Inflammatory macrophage (primary cell): ENCODE results near the gene ALG10B.
"Not testable (repeated sequence)": the region's sequence is repeated elsewhere in the genome, so short reads cannot be mapped to it uniquely, and the experiment has no call there.

Source experiments
- DNase-seq, 2 donors: peaks; one replicate each; pipeline ENCODE4 v3.0.0-alpha.2; 2020 to 2022
- total RNA-seq, 18 experiments: gene quantifications; one replicate each; lab custom pipeline; 2026; ENCODE audit warnings: mixed read lengths in 6 of 18, inconsistent platforms in 2 of 18; lab: John Stamatoyannopoulos, UW

Gene ALG10B, protein sequence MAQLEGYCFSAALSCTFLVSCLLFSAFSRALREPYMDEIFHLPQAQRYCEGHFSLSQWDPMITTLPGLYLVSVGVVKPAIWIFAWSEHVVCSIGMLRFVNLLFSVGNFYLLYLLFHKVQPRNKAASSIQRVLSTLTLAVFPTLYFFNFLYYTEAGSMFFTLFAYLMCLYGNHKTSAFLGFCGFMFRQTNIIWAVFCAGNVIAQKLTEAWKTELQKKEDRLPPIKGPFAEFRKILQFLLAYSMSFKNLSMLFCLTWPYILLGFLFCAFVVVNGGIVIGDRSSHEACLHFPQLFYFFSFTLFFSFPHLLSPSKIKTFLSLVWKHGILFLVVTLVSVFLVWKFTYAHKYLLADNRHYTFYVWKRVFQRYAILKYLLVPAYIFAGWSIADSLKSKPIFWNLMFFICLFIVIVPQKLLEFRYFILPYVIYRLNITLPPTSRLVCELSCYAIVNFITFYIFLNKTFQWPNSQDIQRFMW
- total RNA-seq = 3.4 to 23.4 (median 12.6) reads per million in 18 experiments

DNA sequence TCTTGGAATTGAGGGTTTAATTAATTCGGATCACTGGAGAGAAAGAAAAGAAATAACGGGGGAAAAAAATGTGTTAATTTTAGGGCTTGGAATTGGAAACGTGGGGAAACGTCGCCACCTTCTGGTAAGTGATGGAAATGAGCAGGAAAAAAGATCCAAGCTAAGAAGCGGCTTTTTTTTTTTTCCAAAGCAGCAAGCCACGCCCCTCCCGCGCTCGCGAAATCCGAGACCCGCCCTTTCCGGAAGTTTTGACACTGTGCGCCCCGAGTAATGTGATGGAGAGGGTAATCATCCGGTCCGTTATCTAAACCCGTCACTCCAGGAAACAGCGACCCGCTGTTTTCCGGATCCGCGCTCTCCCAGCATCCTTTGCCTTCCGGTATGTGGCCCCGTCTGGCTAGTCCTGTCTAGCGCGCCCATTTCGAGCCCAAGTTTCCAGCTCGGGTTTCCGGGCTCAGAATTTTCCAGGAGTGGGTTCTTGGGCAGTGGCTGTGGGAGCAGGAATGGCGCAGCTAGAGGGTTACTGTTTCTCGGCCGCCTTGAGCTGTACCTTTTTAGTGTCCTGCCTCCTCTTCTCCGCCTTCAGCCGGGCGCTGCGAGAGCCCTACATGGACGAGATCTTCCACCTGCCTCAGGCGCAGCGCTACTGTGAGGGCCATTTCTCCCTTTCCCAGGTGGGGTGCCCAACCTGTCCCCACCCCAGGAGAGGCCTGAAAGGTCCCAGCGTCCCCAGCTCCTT is at the start of gene ALG10B:
TSS of gene ALG10B (plus strand) at position 384 of the 739 bp plus-strand sequence. CDS start at position 504, 120 bp downstream.
- DNase-seq = peak; percentile 97 to 98

DNA sequence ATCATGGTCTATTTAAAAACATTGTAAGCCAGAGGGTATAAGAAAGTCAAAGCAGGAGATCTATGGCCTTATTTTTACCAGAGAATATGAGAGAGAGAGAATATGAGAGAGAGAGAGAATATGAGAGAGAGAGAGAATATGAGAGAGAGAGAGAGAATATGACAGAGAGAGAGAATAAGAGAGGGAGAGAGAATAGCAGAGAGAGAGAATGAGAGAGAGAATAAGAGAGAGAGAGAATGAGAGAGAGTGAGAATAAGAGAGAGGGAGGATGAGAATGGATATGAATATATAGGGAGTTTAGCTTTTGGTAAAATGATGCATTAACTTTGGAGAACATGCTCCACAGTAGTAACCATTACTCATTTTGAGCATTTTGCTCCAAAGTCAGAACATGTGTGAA is 48.0 kb upstream of the ALG10B start:
- DNase-seq = no peak

DNA sequence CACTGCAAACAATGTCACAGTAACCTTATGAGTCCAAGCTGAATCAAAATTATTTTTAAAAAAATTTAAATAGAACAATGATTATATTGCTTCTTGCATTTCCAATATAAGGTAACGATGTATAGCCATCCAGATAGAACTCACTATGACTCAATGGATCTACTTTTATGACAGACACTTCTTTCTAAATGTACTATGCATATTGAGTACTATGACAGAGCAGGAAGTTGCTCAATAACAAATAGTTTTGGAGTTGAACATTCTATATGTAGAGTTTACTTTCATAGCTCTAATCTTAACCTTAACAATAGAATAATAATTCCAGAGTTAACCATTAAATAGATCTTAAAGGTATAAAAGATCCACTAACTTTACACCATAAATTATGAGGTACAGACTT is 46.7 kb upstream of the ALG10B start:
- no peak for DNase-seq

DNA sequence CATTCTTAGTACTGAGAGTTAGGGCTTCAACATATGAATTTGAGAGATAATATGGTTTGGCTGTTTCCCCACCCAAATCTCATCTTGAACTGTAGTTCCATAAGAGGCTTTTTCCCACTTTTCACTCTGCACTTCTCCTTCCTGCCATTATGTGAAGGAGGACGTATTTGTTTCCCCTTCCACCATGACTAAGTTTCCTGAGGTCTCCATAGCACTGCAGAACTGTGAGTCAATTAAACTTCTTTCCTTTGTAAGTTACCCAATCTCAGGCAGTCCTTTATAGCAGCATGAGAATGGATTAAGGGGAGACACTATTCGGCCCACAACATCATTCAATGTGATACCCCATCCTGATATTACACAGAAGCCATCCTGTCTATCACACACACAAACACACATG is 36.8 kb upstream of the ALG10B start:
- no peak for DNase-seq

DNA sequence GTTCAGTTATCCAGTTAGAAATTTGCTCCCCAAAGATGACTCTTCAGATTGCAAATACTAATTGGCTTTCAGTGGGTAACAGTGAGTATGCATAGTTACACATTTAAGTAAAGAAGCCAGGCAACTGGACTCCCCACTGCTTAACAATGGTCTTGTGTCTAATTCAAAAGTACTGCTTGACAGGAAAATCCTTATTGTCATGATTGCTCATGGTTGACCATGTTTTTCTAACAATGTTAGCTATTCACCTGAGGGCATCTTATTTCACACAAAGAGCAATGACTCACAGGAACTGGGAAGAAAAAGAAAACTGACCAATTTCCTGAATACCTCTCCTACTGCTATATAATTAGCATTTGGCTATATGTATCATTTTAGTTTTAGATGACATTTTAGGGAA is 33.7 kb upstream of the ALG10B start:
- no peak for DNase-seq

DNA sequence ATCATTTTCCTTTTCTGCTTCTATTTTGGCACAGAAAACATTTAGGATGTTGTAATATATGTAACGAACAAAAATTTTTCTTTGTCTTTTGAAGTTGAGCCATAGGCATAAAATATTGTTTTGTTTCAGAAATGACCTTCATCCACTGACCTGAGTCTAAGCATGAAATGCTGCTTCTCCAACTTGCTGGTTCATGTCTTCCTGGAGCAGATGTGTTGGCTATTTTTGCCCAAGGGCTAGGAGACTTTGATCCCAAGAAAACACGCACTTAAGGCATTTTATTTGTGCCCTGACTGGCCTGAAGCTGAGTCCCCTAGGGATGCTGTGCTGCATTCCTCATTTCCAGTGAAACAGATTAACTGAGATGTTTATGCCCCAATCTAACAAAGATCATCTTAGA is 27.2 kb upstream of the ALG10B start:
- DNase-seq = no peak

DNA sequence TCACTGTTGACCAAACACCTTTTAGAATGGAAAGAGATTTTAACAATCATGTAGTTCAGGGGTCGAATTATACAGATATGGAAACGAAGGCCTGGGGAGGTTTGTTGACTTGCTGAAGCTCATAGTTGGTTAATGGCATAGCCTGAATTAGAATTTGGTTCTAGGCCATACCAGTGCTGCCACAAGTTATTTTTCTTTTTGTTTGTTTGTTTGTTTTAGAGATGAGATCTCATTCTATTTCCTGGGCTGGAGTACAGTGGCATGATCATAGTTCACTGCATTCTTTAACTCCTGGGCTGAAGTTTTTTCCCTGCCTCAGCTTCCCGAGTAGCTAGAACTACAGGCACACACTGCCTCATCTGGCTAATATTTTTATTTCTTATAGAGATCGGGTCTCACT is 25.4 kb upstream of the ALG10B start:
- no peak for DNase-seq

DNA sequence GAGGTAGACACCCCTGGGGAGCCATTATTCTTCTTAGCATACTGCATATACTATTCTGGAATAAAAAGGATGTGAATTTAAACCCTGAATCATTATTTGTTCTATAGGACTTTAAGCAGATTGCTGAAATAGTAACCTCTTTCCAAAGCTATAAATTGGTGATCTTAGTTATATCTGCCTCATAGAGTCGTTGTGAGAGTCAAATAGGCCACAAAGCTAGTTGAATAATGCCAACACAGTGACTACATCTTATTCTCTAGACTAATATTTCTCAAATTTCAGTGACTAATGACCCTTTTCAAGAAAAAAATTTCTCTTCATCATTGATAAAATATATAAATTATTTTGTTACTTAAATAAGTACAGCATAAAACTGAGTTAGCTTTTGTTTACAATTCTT is 13.6 kb upstream of the ALG10B start:
- not testable (repeated sequence) for DNase-seq

DNA sequence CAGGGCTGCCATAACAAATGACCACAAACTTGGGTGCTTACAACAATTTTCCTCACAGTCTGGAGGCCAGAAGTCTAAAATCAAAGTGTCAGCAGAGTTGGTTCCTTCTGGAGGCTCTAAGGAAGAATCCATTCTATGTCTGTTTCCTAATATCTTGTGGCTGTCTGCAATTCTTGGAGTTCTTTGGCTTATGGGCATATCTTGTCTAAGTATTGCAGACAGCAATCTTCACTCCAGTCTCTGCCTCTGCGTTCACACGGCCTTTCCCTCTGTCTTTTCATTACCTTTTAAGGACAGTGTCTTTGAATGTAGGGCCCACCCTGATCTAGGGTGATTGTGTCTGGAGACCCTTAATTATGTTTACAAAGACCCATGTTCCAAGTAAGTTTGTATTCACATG is 5.4 kb downstream of the ALG10B start:
- not testable (repeated sequence) for DNase-seq

DNA sequence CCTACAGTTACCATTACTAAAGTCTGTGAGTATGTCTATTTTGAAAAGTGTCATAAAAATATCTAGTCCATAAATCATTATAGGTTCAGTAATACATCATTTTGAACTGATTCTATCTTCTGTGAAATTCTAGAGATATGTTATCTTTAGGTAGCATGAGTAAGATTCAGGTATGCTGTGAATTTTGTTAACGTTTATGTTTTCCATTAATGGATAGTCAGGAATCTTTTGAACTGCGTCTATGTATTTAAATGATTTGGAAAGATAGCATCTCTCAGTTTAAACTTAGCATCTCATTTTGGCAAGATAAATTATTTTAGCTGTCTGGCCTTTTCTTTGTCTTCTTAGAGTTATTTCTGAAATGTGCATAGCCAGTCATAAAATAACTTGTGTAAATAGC is 8.3 kb downstream of the ALG10B start:
- no peak for DNase-seq

DNA sequence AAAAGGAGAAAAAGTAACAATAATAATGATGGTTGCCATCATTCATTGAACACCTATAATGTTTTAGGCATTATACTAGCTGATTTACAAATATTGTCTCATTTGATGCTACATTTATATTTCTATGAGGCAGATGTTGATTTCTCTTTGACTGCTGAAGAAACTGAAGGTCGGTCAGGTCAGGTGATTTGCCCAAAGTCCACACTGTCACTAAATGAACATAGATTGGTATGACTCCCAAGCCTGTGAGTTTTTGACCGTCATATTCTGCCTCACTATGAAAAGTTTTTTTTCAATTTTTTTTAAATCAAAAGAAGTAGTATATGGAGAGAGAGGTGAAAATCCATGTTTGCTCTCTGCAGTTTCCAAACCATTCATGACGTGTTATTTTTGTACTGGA is 10.8 kb downstream of the ALG10B start:
- no peak for DNase-seq

DNA sequence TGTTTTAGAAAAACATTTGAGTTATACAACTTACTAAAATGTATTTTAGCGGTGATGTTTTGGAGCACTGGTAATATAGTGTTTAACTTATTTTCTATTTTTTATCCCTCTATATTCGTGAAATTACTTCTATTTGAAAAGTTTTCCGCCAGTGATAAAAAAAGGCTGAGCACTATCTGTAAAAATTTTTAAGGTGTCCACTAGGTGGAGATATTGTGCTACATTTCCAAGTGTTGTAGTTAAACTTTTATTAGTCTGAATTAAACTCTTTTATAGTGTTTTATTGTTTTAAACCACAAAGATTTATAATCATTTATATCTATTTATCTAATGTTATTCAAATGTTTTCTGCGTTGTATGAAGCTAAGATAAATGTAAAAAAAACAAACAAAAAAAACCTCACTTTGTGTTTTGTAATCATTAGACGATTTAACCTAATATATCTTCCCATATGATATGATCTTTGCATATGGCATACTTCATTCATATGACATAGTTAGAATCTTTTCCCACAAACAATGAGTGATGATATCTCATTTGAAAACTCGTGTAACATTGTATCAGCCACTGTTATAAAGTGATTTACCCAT is 11.8 kb downstream of the ALG10B start:
- peak; percentile 4 to 62 for DNase-seq

DNA sequence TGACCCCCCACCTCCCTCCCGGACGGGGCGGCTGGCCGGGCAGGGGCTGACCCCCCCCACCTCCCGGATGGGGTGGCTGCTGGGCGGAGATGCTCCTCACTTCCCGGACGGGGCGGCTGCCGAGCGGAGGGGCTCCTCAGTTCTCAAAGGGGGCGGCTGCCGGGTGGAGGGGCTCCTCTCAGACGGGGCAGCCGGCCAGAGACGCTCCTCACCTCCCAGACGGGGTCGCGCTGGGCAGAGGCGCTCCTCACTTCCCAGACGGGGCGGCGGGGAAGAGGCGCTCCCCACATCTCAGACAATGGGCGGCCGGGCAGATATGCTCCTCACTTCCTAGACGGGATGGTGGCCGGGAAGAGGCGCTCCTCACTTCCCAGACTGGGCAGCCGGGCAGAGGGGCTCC is 13.8 kb downstream of the ALG10B start:
- DNase-seq = not testable (repeated sequence)

DNA sequence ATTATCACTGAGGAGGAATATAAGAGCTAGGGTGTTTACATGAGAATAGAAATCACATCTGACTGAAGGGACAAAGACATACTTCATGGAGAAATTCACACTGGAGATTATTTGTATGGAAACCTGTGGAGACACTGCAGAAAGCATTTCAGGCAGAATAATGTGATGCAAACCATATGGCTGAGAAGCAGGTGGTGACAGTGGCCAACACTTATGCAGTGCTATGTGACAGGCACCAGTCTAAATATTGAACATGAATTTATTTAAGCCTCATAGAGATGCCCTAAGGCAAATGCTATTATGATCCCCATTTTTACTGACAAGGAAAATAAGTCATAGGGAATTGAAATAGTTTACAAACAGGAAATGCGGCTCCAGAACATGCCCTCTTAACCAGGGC is 16.2 kb downstream of the ALG10B start:
- DNase-seq = no peak

DNA sequence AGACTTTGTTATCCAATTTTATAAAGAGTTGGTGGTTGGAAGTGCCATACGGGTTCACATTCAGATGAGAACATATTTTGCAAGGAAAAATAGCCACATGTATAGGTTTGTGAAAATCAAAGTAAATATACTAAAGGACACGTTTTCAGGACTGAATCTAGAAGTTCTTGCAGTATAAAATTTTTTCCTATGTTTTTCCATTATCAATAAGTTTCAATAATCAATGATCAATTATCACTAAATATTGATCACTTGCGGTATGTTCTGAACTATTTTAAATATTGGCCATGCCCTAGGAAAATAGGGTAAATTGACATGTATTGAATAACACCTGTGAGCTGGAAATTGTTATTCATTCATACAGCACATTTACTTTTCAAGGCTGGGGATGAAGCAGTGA is 25.9 kb downstream of the ALG10B start:
- no peak for DNase-seq

DNA sequence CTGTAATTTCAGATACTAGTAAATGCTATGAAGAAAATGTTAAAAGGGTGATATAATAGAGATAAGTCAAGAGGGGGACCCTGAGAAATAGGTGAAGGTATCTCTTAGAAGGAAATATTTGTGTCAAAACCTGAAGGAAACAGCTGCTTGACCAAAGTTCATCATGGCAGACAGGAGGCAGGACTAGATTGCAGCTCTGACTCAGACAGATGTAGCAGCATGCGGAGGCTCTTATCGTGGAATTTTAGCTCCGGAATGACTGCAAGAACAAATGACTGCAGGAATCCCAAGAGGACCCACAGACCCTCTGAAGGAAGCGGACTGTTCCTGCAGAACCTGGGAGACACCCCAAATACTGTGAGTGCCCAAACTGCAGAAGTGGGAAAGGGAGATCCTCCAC is 26.7 kb downstream of the ALG10B start:
- not testable (repeated sequence) for DNase-seq

DNA sequence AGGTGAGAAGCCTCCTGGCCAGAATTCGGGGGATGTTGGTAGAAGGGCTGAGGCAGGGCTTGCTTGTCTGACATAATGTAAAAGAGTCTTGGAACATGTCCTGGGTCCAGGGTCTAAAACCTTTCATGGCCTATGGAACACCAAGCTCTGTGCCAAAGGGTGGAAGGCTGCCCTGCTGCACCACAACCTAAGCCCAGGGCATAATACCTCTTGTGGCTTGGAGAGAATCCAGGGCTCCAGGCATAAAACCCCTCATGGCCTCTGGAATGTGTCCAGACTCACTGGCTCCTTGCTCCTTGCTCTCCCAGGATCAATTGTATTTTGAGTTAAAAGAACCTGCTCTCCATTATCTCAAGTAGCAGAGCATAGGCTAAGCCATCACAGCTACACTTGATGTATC is 27.3 kb downstream of the ALG10B start:
- not testable (repeated sequence) for DNase-seq

DNA sequence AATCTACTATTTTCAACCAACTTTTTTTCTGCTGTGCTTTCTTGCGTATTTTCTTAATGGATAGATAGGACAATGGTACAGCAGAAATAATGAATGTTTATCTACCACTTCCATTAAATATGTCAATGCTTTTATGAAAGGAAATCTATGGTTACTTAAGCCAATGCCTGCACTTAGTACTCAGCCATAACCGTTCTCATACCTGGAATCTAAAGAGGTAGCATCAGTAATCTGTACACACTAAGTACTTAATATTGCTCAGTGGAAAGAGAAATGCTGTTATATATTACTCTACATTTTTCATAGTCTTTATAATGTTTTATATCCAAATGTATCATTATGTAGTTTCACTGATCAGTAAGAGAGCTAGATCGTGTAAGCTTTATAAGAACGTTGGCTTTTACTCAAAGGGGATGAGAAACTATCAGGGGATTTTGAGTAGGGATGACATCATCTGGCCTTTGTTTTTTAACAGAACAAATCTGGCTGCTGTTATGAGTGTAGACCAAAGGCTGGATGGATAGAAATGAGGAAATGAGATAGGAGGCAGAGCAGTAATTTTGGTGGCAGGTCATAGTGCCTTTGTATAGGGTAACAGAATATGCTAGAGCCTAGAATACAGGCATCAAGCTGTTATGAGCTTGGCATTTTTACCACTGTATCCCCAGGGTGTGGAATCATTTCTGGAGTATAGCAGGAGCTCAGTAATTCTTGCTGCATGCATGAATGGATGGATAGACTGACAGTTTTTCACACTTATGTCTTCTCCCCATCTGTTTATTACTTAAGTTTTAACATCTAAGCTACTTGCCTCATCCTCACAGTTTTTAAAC is 34.0 kb downstream of the ALG10B start:
- DNase-seq = no peak

DNA sequence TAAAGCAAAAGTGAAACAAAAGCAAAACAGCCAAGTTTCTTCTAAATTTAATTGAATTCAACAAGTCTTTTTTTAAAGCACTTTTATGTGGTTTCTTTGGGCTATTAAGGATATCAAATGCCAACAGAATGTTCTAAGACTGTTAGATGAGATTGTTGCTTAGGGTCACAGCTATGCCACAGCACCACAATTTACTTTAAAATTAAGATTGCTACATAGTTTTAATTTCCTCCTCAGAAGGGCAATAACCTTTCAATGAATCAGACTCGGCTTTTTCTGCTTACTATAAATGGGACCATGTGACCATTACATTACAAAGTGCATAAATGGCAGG is 34.6 kb downstream of the ALG10B start:
- DNase-seq = not testable (repeated sequence)

DNA sequence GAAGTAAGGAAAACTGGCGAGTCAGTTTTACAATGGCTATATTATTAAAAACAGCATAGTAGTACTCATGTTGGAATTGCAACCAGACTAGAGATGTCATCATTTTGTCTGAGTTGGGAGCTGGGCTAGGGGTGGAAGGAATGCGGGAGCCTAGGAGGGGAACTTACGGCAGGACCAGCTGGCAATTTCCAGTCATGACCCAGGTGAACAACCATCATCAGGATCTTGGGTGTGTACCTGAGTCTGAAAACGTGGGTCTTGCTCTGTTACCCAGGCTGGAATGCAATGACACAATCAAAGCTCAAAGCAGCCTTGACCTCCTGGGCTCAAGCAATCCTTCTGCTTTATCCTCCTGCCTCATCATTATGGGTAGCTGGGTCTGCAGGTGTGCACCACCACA is 50.9 kb downstream of the ALG10B start:
- DNase-seq = no peak

DNA sequence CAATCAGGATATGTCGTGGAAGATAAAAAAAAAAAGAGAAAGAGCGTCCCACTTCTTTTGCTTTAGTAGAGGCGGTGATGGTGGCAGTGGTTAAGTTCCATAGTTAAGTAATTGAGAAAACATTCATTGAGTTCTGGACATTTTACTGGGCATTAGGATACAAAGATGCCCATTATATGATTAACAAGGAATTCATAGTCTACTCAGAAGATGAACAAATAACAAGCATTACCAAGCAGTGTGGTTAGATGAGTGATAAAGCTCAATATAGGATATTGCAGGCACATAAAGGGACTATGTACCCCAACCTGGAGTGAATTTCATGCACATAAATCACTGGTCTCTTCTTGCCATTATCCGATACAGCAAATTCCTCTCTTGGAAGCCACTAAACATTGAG is 53.7 kb downstream of the ALG10B start:
- DNase-seq = no peak

DNA sequence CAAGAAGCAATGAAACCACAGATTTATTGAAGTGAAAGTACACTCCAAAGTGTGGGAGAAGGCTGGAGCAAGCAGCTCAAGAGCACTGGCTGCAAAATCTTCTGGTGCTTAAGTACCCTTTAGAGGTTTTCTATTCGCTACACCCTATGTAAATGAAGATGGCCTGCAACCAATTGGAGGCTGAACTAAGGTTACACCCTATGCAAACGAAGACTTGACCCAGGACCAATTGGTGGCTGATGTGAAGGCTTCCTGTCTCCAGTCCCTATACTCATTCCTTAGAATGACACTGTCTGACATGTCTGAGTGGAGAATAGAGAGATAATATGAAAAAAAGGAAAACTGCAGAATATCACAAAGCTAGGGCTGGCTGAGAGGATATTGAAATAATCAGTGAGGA is 57.2 kb downstream of the ALG10B start:
- no peak for DNase-seq

DNA sequence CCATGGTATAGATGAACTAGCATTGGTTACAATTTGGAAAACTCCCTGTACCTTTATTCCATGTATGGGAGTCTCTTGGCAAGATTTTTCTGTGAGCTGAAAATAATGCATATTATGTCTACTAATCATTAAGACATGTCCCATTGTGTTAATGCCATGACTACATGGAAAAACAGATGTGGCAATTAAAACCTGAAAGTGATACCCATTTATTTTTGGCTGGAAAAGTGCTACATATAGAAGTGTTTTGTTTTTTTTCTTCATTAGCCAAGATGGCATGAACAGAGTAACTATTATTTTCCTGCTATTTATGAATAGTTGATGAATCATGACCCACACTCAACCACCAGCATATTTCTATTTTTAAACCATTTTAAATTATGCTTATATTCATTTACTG is 58.2 kb downstream of the ALG10B start:
- DNase-seq = no peak
